GM21723 (cell line): ENCODE results near the gene NUP50.
A peak's percentile ranks its signal among the peaks of the same experiment; 100 is the strongest.

Source experiments
- ATAC-seq: cut with Tn5 transposase; IDR thresholded peaks from one replicate; pipeline ENCODE4 v1.9.1; 2021; ENCODE audit warnings: mild to moderate bottlenecking, moderate library complexity; ENCODE audit not compliant: unreplicated experiment

NUP50 gene, protein sequence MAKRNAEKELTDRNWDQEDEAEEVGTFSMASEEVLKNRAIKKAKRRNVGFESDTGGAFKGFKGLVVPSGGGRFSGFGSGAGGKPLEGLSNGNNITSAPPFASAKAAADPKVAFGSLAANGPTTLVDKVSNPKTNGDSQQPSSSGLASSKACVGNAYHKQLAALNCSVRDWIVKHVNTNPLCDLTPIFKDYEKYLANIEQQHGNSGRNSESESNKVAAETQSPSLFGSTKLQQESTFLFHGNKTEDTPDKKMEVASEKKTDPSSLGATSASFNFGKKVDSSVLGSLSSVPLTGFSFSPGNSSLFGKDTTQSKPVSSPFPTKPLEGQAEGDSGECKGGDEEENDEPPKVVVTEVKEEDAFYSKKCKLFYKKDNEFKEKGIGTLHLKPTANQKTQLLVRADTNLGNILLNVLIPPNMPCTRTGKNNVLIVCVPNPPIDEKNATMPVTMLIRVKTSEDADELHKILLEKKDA

DNA sequence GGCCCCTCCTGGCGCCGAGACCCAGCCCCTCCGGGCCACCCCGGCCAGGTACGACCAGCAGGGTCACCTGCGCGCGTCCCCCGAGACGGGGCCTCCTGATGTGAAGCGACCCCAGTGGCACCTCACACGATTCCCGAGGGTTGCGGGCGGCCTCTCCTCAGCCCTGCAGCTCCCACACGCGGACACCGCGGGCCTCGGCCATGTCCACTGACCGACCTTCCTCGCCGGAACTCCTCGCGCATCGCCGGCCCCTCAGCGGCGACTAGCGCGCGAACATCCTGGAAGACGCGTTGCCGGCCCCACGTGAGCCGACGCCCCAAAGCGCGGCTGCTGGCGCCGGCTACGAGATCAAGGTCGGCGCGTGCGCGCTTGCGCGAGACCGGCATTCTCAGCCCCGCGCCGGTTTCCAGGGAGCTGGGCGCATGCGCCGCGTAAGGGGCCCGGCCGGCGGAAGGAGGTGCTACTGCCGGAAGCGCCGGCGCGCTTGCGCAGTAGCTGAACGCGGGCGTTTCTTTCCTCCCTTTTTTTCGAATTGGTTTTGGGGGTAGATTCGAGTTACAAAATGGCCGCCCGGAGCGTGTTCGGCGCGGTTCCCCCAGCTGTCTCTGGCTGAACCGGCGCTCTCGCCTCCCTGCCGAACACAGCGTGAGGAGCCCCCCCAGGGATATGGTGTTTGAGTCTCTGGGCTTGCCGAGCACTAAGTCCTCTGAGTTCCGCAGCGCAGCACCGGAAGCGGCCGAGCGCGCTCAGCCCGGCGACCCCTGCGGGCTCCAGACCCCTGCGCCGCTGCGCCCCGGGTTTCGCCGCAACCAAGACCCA is at the start of gene NUP50:
Gene NUP50, plus strand, starts transcription at position 475 of the 819 bp plus-strand sequence. CDS start 4,253 bp downstream, outside the sequence.
- ATAC-seq, result peak; percentile 68

DNA sequence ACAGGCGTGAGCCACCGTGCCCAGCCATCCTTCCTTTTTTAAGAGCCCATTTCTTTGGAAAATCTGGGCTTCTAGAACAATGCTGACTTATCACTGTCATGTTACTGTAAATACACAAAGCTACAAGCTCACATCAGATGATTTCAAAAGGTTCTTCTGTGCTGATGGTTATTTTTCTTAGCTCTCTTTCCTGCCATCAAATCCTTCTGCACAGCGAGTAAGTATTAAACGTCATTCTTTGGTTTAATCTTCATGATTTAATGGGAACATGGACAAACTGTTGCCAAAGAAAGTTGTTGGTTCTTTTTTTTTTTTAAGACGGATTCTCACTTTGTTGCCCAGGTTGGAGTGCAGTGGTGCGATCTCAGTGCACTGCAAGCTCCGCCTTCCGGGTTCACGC is 43.3 kb upstream of the NUP50 start:
- ATAC-seq, result no peak

DNA sequence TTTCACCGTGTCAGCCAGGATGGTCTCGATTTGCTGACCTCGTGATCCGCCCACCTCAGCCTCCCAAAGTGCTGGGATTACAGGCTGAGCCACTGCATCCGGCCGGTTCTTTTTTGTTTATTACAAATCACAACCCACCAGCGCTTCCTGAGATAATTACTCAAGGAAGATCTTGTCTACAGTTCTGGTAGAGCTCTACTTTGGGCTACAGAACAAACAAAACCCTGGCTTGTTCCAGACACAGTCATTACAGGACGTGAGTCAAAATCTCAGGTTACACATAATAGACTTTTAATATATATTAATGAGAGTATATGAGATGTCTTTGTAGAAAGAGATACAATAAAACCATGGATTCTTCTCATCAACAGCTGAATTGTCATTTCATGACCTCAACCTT is 42.8 kb upstream of the NUP50 start:
- no peak for ATAC-seq

DNA sequence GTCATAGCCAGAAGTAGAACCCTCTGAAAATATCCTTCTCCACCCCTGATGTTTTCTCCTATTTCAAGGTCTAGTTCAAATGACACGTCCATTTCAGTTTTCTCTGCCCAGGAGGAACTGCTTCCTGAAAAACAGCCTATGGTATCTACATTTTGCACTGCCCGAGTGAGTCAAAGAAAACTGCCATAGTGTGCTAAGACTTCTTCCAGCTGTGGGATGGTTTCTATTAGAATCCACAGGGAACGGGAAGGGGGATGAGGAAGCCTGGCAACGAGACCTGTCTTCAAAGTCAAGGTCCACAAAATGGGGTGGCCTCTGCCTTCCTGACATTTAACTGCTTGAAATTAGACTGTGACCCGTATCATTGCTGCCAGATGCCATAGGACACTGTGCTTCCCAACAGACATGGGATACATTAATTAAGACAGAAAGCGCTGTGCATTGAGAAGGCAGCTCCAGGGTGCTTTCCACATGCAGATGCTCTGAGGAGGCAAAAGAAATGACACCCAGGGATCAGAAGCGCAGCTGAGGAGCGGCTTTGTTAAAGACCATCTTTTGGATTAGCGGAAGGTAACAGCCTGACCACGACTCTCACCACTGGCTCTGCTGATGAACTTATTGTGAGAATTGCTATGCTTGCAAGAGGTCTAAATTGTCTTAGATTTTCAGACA is 39.4 kb upstream of the NUP50 start:
- no peak for ATAC-seq

DNA sequence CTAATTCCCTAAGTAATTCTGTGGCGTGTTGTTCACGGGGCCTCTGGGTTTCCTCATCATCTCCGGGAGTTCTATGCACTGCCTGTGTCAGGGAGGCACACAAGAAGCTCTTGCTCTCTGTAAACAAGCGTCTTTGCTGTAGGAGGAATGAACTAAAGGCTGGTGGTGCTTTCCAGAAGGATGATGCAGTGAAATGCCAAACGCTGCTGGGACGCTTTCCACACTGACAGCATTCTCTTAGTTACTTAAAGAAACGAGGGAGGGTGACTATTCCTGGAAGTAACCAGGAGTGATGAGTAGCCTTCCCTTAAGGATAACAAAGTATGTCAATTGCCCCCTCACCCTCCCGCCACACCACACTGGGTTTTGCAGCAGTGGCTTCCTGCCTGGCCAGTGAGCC is 38.5 kb upstream of the NUP50 start:
- ATAC-seq, result no peak

DNA sequence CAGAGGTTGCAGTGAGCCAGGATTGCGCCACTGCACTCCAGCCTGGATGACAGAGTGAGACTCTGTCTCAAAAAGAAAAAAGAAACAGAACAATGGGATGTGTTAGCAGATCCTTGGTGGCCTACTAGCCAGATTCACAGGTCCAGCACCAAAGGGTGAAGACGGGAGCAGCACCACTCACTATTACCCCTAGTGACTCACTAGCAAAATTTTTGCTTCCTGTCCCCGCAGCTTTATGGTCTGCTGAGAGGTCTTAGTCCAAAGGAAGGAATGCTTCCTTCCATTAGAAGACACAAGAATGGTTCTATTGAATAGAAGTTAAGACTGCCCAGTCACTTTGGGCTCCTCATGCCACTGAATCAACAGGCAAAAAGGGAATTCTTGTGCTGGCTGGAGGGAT is 35.9 kb upstream of the NUP50 start:
- ATAC-seq, result no peak

DNA sequence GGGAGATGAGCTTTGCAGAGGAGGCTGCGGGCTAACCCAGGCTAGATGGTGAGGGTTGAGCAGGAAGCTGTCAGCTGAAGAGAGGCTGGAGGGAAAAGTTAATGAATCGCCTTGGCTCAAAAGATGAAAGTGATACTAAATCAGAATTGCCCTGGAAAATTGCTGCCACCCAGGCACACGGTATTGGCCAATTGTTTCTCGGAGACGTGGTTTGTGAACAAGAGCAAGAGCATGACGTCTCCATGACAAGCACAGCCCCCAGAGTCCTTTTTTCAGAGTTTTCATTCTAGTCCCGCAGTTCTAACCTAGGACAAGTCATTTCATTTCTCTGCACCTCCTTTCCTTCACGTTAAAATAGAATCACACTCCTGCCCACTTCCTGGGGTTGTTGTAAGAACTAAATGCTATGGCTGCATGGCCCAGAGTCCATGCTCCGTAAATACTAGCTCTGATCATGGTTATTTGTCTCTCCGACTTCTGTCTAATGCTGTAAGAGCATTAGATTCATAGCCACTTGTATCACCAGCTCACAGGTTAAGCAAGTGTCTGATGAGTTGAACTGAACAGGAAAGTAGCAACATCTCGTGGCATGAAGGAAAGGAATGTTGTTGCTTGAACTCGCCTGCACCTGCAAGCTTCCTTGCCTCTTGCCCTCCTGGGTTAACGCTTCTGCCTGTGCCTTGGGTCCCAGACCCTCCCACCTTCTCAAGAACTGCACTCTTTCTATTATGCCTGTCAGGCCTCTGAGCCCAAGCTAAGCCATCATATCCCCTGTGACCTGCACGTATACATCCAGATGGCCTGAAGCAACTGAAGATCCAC is 33.8 kb upstream of the NUP50 start:
- ATAC-seq, result no peak

DNA sequence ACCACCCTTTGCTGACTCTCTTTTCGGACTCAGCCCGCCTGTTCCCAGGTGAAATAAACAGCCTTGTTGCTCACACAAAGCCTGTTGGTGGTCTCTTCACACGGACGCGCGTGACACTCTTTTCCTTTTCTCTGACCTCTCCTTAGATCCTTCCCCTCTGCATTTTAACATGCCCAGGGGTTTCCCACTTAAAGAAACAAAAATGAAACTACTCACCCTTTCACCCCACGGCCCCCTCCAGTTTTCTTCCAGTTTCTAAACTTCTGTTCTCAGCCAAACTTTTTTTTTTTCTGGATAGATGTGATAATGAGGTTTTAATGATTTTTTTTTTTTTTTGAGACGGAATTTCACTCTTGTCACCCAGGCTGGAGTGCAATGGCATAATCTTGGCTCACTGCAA is 32.8 kb upstream of the NUP50 start:
- ATAC-seq, result no peak

DNA sequence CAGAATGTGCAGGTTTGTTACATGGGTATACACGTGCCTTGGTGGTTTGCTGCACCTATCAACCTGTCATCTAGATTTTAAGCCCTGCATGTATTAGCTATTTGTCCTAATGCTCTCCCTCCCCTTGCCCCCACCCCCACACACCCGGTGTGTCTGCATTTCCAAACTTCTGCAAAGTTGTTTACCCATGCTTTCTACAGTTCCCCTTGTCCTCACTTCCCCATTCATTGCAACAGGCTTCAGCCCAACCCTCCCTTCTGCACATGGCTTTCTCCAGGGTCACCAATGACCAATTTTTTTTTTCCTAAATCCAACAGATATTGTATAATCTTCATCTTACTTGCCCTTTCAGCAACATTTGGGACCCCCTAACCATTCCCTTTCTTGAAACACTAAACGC is 32.0 kb upstream of the NUP50 start:
- ATAC-seq, result no peak

DNA sequence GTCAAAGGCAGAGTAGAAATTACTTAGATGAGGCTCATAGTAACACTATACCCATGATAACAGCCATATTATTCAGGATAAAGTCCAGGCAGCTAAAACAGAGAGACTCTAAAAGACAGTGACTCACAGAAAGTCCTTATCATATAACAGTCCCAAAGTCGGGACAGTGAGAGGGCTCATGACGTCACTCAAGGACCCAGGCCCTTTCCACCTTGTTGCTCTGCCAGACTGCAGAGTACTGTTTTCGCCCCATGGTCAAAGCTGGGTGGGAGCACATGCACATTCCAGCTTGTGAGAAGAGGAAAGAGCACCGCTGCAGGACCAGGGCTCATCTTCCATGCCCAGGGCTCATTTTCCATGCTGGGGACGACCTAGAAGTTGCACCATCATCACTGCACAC is 29.4 kb upstream of the NUP50 start:
- ATAC-seq, result no peak

DNA sequence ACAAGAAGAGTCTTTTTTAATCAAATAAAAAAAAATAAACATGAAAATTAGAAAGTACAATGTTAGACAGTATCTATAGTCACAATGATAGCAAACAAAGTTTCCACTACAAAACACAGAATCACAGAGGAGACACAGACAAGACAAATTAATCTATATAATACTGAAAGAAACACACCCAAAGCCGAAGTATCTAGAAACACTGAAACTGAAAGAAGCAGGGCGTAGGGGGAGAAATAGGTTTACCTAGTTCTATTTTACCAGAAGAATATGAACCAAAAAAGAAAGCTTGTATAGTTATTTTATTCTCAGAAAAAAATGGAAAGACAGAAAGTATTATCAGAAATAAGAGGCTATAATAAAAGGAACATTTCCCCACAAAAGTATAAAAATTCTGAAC is 27.1 kb upstream of the NUP50 start:
- no peak for ATAC-seq

DNA sequence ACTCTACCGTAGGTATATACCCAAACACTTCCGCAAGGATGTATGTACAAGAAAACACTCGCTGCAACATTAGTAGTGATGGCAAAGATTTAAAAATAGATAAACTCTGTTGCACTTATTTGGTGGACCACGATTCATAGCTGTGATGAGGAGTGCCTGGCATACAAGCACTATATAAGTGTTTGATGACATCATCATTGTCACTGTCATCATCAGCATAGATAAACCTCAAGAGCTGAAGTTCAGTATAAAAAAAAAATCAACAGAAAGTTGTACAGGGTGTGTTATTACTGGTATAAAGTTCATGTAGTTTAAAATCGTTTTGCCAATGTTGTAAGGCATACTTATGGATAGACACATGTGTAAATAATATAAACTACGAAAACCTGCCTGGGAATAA is 24.0 kb upstream of the NUP50 start:
- ATAC-seq, result no peak

DNA sequence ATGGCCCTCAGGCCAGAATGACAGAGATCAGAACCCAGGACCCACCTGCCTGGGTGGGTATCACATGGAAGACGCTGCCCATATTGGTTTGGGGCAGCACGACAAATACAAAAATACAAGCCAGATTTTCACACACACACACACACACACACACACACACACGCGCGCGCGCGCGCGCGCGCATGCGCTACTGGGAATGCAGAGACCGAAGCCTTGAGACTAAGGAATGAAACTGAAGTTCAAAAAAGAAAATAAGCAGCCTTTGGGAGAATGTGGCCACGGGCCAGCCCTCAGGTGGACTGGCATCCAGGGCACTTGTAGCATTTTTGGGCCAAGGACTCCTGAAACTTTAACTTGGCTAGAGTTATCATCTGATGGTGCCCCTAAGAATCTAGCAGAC is 21.3 kb upstream of the NUP50 start:
- ATAC-seq, result no peak

DNA sequence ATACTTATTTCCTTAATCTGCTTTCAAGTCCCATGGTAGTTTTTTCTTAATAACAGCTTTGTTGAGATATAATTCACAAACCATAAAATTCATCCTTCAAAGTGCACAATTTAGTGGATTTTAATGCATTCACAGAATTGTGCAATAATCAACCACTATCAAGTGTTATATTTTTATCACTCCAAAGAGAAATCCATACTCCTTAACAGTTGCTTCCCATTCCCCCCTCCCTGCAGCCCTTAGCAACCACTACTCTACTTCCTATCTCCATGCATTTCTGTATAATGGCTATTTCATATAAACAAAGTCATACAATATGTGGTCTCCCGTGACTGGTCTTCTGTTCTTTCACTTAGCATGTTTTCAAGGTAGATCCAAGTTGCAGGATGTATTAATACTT is 18.8 kb upstream of the NUP50 start:
- no peak for ATAC-seq

DNA sequence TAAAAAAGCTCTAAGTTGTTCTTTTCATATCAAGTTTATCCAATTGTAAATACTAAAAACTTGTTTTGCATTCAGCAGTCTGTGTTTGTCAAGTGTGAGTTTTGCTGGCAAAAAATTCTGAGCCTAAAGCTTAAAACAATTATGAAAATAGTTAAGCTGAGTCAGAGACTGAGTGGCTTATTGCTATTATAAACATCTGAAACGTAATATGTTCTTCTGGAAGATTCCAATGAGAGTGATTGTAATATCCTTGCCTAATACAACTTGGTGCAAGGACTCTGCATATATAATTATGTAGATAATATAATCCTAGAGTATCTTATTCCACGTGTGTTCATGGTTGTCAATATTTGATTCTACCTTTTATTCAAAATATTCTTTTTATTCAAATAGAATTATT is 14.1 kb upstream of the NUP50 start:
- no peak for ATAC-seq

DNA sequence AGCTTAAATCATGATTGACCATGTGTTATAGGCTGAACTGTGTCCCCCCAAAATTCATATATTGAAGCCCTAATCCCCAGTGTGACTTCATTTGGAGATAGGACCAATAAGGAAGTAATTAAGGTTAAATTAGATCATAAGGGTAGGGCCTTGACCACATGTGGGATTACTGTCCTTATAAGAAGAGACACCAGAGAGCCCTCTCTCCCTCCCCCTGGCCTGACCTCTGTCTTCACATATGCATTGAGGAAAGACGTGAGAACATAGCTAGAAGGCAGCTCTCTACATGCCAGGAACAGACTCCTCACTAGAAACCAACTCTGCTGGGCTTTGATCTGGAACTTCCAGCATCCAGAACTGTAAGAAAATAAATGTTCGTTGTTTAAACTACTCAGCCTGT is 13.6 kb upstream of the NUP50 start:
- ATAC-seq, result no peak

DNA sequence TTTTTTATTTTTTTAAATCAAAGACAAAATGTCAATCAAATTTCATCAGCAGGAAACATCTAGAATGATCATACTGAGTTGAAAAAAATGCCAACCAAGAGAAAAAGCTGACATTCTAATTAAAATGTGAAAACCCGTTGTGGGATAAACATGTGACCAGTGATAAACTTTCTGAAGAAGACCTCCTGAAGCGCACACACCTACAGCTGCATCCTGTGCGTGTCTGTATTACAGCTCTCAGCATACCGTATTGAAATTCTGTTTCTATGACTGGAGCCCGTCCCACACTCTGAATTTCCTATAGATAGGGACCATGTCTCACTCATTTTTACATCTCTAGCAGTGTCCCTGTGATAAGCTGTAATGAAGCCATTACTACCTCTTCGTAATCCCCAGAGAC is 12.2 kb upstream of the NUP50 start:
- no peak for ATAC-seq

DNA sequence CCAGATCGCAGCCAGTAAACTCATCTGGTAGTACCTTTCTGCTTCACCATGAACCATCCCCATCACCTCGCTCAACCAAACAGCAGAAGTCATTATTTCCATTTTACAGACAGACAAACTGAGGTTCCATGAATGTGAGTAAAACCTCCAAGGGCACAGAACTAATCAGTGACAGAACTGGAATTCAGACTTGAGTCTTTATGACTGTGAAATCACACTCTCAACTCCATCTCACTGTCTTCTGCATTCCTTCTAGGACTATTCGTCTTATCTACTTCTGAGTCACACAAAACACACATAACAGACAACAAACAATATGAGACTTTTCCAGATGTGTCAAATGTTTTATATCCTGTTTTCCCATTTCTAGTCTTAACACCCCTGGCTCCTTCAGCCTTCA is 9.3 kb upstream of the NUP50 start:
- ATAC-seq, result no peak

DNA sequence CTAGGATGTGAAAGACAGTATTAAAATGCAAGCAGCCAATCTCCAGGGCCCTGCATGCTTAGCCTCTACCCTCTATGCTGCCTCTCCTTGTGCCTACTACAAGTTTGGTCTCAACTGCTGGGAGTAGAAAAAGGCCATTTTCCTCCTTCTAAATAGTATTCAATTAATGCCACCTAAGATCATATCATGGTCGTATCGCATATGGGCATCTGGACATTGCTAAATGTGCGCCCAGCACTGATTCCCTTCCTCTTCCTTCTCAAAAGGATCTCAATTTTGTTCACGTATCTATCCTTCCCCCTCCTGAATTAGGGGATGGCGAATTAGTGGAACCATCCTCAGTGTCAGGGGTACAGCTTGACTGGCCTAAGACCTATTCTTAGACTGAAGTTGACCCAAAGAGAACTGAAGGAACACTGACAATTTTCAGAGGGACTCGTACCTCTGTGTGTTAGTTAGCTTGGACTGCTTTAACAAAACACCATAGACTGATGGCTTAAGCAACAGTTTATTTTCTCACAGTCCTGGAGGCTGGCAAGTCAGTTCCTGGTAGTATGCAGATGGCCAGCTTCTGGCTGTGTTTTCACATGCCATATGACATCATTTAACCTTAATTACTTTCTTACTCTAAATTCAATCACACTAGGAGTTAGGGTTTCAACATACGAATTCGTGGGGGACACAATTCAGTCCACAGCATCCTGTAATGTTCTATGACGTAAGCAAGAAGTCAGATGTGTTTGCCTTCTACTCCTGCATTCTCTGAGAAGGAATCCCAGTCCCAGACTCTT is 8.5 kb upstream of the NUP50 start:
- no peak for ATAC-seq

DNA sequence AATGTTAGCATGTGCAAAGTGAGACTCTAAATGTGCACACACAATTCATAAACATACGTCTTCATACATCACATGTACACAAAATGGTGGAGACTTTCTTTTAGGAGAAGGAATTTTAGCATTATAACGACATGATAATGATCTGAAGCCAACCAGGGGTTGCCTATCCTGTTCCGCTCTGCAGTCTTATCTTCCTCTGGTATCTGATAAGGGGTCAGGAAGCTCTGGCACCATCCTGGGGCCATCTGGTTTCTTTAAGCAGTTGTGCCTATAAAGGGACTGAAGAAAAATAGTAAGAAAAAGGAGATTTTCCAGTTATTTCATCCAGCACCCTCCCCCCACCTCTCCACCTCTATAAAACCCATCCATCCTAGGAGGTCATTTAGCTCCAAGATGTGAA is 5.8 kb upstream of the NUP50 start:
- ATAC-seq, result no peak
